ENCODE measurements around the gene RNH1. TPM values are rescaled to one million over a fixed set of nuclear protein-coding genes. Genes with fewer than 3 reads are reported as not detected.

Gene RNH1
- total RNA-seq, 2 experiments from 2014 or later: 131 to 132 TPM

GRCh38 chr11:553083-553987, 46.3 kb upstream of the RNH1 start:
- no peak for DNase-seq

GRCh38 chr11:551596-551995, 44.6 kb upstream of the RNH1 start:
- ATAC-seq (ENCODE audit: poor library complexity) (no peak), DNase-seq (no peak)
- H3K9me3 Mint-ChIP-seq: no peaks in the 10 kb centered on the region

More at GRCh38 chr11:553083-553987, 46.3 kb upstream of the RNH1 start:
- ChIA-PET POLR2A (interaction anchor here (2.0 to 3.9 kb wide), 3 partner anchors 17 to 172 kb away, joined by 15 to 27 read pairs (median 18); partner anchors contain the start of genes DEAF1, HRAS, LRRC56 and TMEM80), CTCF (no interaction called here)
- H3K27ac ChIP-seq (ENCODE audit: low read depth in 1 of 2, low read length in 2 of 2): no peak overlapping the region
- H3K4me1 Mint-ChIP-seq (ENCODE audit: low read depth): no peaks in the 10 kb centered on the region
- intact Hi-C loops (cut with DNase I, micrococcal nuclease): no loop called here
- H3K9me3 Mint-ChIP-seq: no peaks in the 10 kb centered on the region
- no peak overlapping the region for H3K4me3 ChIP-seq (ENCODE audit: low read length)
- H3K36me3 Mint-ChIP-seq (ENCODE audit: low read depth): no peaks in the 10 kb centered on the region
- H3K9me3 ChIP-seq (ENCODE audit: control insufficient read depth in 1 of 2, insufficient read depth in 1 of 2, low read length in 2 of 2): no peaks in the 10 kb centered on the region
- ATAC-seq (ENCODE audit: poor library complexity): no peak
- H3K4me3 Mint-ChIP-seq: peak overlapping the region; percentile 30
- no peak for TF ChIP-seq CTCF (IDR thresholded peaks at IDR 0.05)
- no peaks in the 10 kb centered on the region for H3K27me3 Mint-ChIP-seq
- H3K4me1 ChIP-seq (ENCODE audit: insufficient read depth, low read length): peaks cover 21% of the 10 kb centered on the region
- H3K27me3 ChIP-seq (ENCODE audit: control insufficient read depth in 1 of 2, insufficient read depth in 2 of 2, low read length in 2 of 2): no peaks in the 10 kb centered on the region
- no peak overlapping the region for H3K27ac Mint-ChIP-seq
- H3K36me3 ChIP-seq (ENCODE audit: insufficient read depth, low read length): no peaks in the 10 kb centered on the region

GRCh38 chr11:551131-551530, 44.1 kb upstream of the RNH1 start:
- no peak for DNase-seq
- no peak for ATAC-seq (ENCODE audit: poor library complexity)
- Histone ChIP-seq H3K4me3 (ENCODE audit: low read length) (no peak overlapping the region), H3K4me1 (ENCODE audit: insufficient read depth, low read length) (peaks cover 15% of the 10 kb centered on the region), H3K9me3 (ENCODE audit: control insufficient read depth in 1 of 2, insufficient read depth in 1 of 2, low read length in 2 of 2) (no peaks in the 10 kb centered on the region), H3K27ac (ENCODE audit: low read depth in 1 of 2, low read length in 2 of 2) (no peak overlapping the region), H3K36me3 (ENCODE audit: insufficient read depth, low read length) (no peaks in the 10 kb centered on the region), H3K27me3 (ENCODE audit: control insufficient read depth in 1 of 2, insufficient read depth in 2 of 2, low read length in 2 of 2) (no peaks in the 10 kb centered on the region)
- H3K4me1 Mint-ChIP-seq (ENCODE audit: low read depth): no peaks in the 10 kb centered on the region
- intact Hi-C loops (cut with DNase I, micrococcal nuclease): no loop called here
- ChIA-PET POLR2A (no interaction called here), CTCF (no interaction called here)
- no peak overlapping the region for H3K4me3 Mint-ChIP-seq
- no peaks in the 10 kb centered on the region for H3K27me3 Mint-ChIP-seq
- no peak overlapping the region for H3K27ac Mint-ChIP-seq
- TF ChIP-seq CTCF (IDR thresholded peaks at IDR 0.05): no peak
- no peaks in the 10 kb centered on the region for H3K9me3 Mint-ChIP-seq
- no peaks in the 10 kb centered on the region for H3K36me3 Mint-ChIP-seq (ENCODE audit: low read depth)

More at GRCh38 chr11:551596-551995, 44.6 kb upstream of the RNH1 start:
- Histone ChIP-seq H3K36me3 (ENCODE audit: insufficient read depth, low read length) (no peaks in the 10 kb centered on the region), H3K4me1 (ENCODE audit: insufficient read depth, low read length) (peaks cover 20% of the 10 kb centered on the region), H3K27me3 (ENCODE audit: control insufficient read depth in 1 of 2, insufficient read depth in 2 of 2, low read length in 2 of 2) (no peaks in the 10 kb centered on the region), H3K27ac (ENCODE audit: low read depth in 1 of 2, low read length in 2 of 2) (no peak overlapping the region), H3K4me3 (ENCODE audit: low read length) (no peak overlapping the region), H3K9me3 (ENCODE audit: control insufficient read depth in 1 of 2, insufficient read depth in 1 of 2, low read length in 2 of 2) (no peaks in the 10 kb centered on the region)
- Mint-ChIP-seq H3K27ac (no peak overlapping the region), H3K4me3 (no peak overlapping the region), H3K4me1 (ENCODE audit: low read depth) (no peaks in the 10 kb centered on the region), H3K36me3 (ENCODE audit: low read depth) (no peaks in the 10 kb centered on the region), H3K27me3 (no peaks in the 10 kb centered on the region)
- no peak for TF ChIP-seq CTCF (IDR thresholded peaks at IDR 0.05)
- ChIA-PET POLR2A (no interaction called here), CTCF (no interaction called here)
- intact Hi-C loops (cut with DNase I, micrococcal nuclease): no loop called here
